GM19468 (cell line): ENCODE results near the gene DERA.
"Not testable (repeated sequence)": the region's sequence is repeated elsewhere in the genome, so short reads cannot be mapped to it uniquely, and the experiment has no call there.

ENCODE experiments used
- ATAC-seq: cut with Tn5 transposase; IDR thresholded peaks from one replicate; pipeline ENCODE4 v1.9.1; 2021; ENCODE audit warnings: mild to moderate bottlenecking, moderate library complexity, moderate number of reproducible peaks; ENCODE audit not compliant: unreplicated experiment; ENCODE audit errors: extremely low read depth

The DERA gene

GRCh38 chr12:15956413-15957185, 45.5 kb downstream of the DERA start:
- ATAC-seq = no peak

GRCh38 chr12:15962760-15963159, 51.6 kb downstream of the DERA start:
- no peak for ATAC-seq

GRCh38 chr12:15963271-15963670, 52.1 kb downstream of the DERA start:
- no peak for ATAC-seq

GRCh38 chr12:15966426-15966825, 55.3 kb downstream of the DERA start:
- no peak for ATAC-seq

- not testable (repeated sequence) for ATAC-seq
These were observed 55.9 kb downstream of the DERA start for GRCh38 chr12:15967053-15967452.

- no peak for ATAC-seq
These were observed 60.1 kb downstream of the DERA start for GRCh38 chr12:15971211-15971610.

- no peak for ATAC-seq
These were observed 61.8 kb downstream of the DERA start for GRCh38 chr12:15972894-15973293.

- ATAC-seq = no peak
These were observed 67.1 kb downstream of the DERA start for GRCh38 chr12:15977999-15978951.

GRCh38 chr12:15979096-15980092, 68.3 kb downstream of the DERA start:
- ATAC-seq = no peak

- no peak for ATAC-seq
These were observed 70.9 kb downstream of the DERA start for GRCh38 chr12:15982071-15982470.

- no peak for ATAC-seq
These were observed 71.3 kb downstream of the DERA start for GRCh38 chr12:15982471-15982870.

- ATAC-seq = no peak
These were observed 71.8 kb downstream of the DERA start for GRCh38 chr12:15982921-15983320.

GRCh38 chr12:15984097-15984800, 73.1 kb downstream of the DERA start:
- no peak for ATAC-seq

- ATAC-seq = no peak
These were observed 73.8 kb downstream of the DERA start for GRCh38 chr12:15984963-15985362.

GRCh38 chr12:15987696-15988095, 76.6 kb downstream of the DERA start:
- no peak for ATAC-seq

- ATAC-seq = no peak
These were observed 78.0 kb downstream of the DERA start for GRCh38 chr12:15988983-15989755.

- no peak for ATAC-seq
These were observed 84.7 kb downstream of the DERA start for GRCh38 chr12:15995801-15996200.

- ATAC-seq = no peak
These were observed 85.1 kb downstream of the DERA start for GRCh38 chr12:15996254-15996653.

- ATAC-seq = no peak
These were observed 85.8 kb downstream of the DERA start for GRCh38 chr12:15996948-15997347.
